NCI-H2196 treated with DMSO at 0.1 percent for 48 hours (cell line): ENCODE measurements around the gene SPPL3.
"Not testable (repeated sequence)": the region's sequence is repeated elsewhere in the genome, so short reads cannot be mapped to it uniquely, and the experiment has no call there.

Experiments
- DNase-seq: peaks from one replicate; lab custom pipeline; 2025; ENCODE audit not compliant: unreplicated experiment; lab: John Stamatoyannopoulos, UW

The SPPL3 gene, protein sequence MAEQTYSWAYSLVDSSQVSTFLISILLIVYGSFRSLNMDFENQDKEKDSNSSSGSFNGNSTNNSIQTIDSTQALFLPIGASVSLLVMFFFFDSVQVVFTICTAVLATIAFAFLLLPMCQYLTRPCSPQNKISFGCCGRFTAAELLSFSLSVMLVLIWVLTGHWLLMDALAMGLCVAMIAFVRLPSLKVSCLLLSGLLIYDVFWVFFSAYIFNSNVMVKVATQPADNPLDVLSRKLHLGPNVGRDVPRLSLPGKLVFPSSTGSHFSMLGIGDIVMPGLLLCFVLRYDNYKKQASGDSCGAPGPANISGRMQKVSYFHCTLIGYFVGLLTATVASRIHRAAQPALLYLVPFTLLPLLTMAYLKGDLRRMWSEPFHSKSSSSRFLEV

GRCh38 chr12:120904197-120904773, at the start of gene SPPL3:
TSS of gene SPPL3 (minus strand) at chr12:120904358. CDS start at chr12:120903867, 491 bp downstream.
- peak; percentile 72 for DNase-seq

DNA sequence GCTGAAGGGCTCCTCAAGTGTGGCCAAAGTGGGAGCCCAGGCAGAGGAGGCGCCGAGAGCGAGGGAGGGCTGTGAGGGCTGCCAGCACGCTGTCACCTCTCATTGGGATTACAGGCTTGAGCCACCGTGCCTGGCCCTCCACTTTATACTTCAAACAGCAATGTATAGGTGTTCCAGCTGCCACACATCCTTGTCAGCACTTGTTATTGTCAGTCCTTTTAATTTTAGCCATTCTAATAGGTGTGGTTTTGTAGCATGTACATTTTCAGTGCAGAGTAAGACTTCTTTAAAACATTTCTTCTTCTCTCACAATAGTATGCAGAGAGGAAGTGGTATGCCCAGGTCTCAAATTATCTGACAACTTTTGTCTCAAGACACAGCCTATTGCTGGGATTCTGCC, 46.6 kb upstream of the SPPL3 start:
- DNase-seq, result no peak

- not testable (repeated sequence) for DNase-seq
Observed at GRCh38 chr12:120950260-120950799, 46.2 kb upstream of the SPPL3 start.

- not testable (repeated sequence) for DNase-seq
Observed at GRCh38 chr12:120945516-120945915, 41.4 kb upstream of the SPPL3 start.

GRCh38 chr12:120944645-120945217, 40.6 kb upstream of the SPPL3 start:
- no peak for DNase-seq

DNA sequence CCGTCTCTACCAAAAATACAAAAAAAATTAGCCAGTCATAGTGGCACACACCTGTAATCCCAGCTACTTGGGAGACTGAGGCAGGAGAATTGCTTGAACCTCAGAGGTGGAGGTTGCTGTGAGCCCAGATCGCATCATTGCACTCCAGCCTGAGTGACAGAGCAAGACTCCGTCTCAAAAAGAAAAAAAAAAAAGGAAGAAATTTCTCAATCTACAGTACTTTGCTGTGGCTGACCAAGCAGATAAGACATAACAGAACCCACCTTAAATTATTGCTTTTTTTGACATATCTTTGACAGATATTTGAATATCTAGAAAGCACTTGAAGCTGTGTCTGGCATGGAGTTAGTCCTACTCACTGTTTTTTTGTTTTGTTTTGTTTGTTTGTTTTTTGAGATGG, 39.3 kb upstream of the SPPL3 start:
- DNase-seq, result no peak

- DNase-seq, result no peak
Observed at GRCh38 chr12:120941846-120942405, 37.8 kb upstream of the SPPL3 start.

DNA sequence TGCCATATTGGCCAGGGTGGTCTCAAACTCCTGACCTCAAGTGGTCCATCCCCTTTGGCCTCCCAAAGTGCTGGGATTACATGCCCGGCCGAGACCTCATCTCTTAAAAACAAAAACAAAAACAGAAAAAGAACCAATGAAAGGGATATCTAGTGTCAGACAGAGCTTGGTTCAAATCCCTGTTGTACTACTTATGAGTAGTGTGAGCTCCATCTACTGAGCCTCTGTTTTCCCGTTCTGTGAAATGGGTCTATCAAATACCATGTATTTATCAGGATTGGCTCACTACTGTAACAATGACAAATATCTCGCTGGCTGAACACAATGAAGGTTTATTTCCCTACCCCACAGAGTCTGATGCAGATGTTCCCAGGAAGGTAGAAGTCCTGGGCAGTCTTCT, 37.3 kb upstream of the SPPL3 start:
- DNase-seq, result no peak

DNA sequence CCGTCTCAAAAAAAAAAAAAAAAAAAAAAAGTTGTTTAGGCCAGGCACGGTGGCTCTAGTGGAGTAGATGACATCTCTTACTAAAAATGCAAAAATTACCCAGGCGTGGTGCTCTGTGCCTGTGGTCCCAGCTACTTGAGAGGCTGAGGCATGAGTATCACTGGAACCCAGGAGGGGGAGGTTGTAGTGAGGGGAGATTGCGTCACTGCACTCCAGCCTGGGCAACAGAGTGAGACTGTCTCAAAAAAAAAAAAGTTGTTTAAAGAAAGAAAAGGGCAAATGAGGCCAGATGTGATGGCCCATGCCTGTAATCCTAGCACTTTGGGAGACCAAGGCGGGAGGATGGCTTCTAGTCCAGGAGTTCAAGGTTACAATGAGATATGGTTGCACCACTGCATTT, 36.6 kb upstream of the SPPL3 start:
- no peak for DNase-seq

DNA sequence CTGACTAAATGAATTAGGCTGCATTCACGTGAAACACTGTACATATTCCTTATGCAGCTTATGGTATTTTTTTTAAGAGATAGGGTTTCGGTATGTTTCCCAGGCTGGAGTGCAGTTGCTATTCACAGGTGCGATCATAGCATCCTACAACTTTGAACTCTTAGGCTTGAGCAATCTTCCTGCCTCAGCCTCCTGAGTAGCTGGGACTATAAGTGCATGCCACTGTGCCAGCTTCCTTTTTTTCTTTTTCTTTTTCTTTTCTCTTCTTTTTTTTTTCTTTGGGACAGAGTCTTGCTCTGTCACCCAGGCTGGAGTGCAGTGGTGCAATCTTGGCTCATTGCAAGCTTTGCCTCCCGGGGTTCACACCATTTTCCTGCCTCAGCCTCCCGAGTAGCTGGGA, 35.8 kb upstream of the SPPL3 start:
- DNase-seq, result no peak

DNA sequence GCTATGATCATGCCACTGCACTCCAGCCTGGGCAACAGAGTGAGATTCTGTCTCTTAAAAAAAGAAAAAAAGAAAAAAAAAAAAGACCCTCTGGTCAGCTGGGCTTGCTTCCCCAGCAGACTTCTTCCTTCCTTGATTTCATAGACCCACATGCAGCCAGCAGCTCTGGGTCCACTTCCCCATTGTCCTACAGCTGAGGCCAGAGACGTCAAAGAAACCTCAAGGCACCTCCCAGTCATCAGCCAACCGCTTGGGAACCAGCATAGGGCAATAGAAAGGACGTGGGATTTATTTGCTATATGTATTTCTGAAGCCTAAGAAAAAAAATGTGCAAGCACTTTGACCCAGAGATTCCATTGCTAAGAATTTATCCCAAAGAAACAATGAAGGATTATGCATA, 35.4 kb upstream of the SPPL3 start:
- DNase-seq, result no peak

DNA sequence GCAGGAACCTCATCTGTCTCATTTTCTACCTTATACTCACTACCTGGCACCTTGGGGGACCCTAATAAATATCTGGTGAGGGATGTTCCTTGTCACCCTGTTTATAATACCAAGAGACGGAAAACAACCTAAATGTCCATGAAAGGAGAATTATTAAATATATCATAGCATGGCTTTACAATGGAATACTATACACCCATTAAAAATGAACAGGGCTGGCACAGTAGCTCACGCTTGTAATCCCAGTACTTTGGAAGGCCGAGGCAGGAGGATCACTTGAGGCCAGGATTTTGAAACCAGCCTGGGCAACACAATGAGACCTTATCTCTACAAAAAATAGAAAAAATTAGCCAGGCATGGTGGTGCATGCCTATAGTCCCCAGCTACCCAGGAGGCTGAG, 34.3 kb upstream of the SPPL3 start:
- no peak for DNase-seq

DNA sequence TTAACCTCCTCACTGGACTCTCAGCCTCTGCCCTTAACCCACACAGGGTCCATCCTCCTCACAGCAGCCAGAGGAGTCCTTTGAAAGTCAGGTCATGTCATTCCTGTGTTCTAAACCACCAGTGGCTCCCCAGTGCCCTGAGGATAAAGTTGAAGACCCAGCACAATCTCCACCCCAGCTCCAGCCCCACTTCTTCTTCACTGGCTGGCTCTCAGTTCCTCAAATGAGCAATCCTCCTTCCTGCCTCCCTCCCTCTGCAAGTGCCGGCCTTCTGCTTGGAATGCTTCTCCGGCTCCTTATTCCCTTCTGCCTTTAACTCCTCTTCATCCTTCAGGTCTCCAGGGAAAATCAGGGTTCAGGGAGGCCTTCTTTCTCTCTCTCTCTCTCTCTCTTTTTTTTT, 32.0 kb upstream of the SPPL3 start:
- no peak for DNase-seq

- no peak for DNase-seq
Observed at GRCh38 chr12:120933786-120934185, 29.6 kb upstream of the SPPL3 start.

- DNase-seq, result no peak
Observed at GRCh38 chr12:120932956-120933526, 28.9 kb upstream of the SPPL3 start.

- DNase-seq, result no peak
Observed at GRCh38 chr12:120932058-120932457, 27.9 kb upstream of the SPPL3 start.

DNA sequence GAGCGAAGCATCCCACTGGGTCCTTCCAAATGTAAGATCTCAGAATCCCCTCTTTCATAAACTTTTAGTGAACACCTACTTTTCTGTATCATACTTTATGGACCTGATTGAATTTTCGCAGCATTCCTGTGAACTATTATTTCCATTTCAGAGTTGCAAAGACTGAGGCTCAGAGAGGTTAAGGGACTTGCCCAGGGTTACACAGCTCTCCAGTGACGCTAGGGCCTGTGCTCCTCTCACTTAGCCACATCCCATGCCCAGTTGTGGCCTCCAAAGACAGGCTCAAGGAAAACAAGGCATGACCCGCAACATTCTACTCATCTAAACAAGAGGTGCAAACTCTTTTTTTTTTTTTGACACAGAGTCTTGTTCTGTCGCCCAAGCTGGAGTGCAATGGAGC, 25.9 kb upstream of the SPPL3 start:
- no peak for DNase-seq

DNA sequence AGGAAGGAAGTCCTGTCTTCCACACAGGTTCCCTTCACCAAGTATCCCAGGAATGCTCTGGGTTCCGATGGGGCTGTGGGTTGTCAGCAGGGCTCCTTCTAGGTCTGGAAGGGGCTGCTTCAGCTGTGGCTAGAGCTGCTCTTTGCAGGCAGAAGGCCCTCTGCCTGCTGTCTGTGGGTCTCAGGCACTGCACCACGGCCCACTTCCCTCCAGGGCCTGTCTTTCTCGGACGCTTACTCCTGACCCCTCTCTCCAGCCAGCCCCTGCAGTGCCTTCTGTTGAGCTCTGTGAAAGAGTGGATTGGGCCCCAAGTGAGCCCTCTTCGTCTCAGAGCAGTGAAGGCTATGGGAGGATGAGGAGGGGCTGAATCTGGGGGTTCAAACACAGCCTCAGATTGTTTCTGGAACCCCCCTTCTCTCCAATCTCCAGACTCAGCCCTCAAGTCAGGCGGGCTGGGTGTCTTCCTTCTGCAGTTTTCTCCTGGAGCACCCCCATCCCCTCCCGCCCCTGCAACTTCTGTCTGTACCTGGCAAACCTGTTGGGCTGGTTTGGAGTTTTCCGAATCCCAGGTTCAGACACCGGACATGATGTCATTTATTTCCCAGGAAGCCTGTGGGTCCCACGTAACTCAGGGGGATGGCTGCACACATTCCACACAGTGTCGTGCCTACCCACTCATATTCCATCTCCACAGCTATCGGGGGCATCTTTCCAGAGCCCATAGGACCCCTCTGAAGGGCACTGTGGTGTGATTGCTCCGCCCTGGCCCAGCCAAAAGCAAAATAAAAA, 24.9 kb upstream of the SPPL3 start:
- no peak for DNase-seq

DNA sequence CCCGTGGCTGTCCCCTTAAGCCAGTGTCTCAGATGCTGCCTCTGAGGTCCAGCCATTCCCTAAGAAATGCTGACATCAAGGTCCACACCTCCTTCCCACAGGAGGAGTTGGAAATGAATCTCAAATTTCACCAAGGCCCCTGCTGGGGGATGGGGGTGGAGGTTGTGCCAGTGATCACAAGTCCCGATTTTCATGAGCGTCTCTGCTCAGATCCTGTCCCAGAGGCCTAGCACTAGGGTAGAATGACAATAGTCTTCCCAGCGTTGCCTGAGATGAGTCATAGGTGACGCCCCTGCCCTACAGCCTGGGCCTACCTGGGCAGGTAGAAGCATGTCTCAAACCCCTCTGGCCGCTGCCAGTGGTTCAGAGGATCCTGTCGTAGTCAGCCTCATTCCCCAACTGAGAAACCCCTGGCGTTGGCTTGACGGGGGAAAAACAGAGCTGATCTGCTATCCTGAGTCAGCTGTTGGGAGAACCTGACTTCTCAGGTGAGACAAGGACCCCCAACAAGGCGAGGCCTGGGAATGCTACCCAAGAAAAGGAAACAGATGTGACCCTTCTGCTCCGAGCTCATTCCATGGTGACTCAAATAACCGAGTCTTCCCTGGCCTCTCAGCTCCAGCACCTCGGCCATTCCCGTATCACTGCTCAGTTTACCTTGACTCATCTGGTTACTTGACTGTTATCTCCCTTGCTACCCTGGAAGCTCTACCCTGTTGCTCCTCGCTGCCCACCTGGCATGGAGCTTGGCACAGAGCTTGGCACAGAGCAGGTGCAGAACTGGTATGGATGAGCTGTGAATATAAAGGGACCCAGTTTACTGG, 21.8 kb upstream of the SPPL3 start:
- DNase-seq, result no peak

DNA sequence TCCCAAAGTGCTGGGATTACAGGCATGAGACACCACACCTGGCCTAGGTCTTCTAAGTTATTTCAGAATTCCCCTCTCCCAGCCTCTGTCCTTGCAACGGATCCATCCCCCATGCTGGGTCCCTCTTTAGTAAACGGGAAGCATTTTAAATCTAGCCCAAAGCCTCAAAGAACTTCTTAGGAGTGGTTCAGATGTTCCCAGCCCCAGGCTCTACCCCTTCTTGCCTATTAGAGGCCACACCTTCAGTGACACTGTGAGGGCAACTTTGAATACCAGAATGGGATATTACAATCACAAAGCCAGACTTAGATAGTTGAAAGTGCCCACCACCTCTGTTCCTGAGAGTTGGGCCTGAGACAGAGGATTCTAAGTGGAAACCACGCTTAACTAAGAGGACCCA, 18.1 kb upstream of the SPPL3 start:
- no peak for DNase-seq
